Activated CD8-positive, alpha-beta memory T cell treated with anti-CD3 and anti-CD28 coated beads, Interleukin-2, amount 10 ng/mL, durations not matched to agents 7 days and 5 days (primary cell): ENCODE results near the gene SLC22A7. TPM values are rescaled to one million over a fixed set of nuclear protein-coding genes. Genes with fewer than 3 reads are reported as not detected.
"Not testable (repeated sequence)": the region's sequence is repeated elsewhere in the genome, so short reads cannot be mapped to it uniquely, and the experiment has no call there.

Source experiments
- ATAC-seq: fragments of 150-1000 bp; cut with Tn5 transposase; one replicate; pipeline ENCODE4 v1.10.0; 2021; ENCODE audit warnings: moderate library complexity
- CTCF ChIA-PET: fragments of 350-600 bp; sonication (Branson Sonifier 250); formaldehyde crosslinking; loops from one replicate; lab custom pipeline; 2021; ENCODE audit warnings: antibody characterized with exemption; lab: Charles Lee
- DNase-seq: peaks from one replicate; pipeline ENCODE4 v3.0.0-alpha.2; 2020
- H3K27ac Mint-ChIP-seq: one replicate; pipeline ENCODE4 v1.8.0; 2021; ENCODE audit warnings: mild to moderate bottlenecking, mixed read lengths
- H3K27me3 Mint-ChIP-seq: one replicate; pipeline ENCODE4 v1.8.0; 2021; ENCODE audit warnings: mixed read lengths
- H3K36me3 Mint-ChIP-seq: one replicate; pipeline ENCODE4 v1.8.0; 2021; ENCODE audit warnings: mild to moderate bottlenecking, mixed read lengths
- H3K4me1 Mint-ChIP-seq: one replicate; pipeline ENCODE4 v1.8.0; 2021; ENCODE audit warnings: mixed read lengths
- H3K4me3 Mint-ChIP-seq: one replicate; pipeline ENCODE4 v1.8.0; 2021; ENCODE audit warnings: mild to moderate bottlenecking, moderate library complexity, mixed read lengths
- H3K9me3 Mint-ChIP-seq: one replicate; pipeline ENCODE4 v1.8.0; 2022; ENCODE audit warnings: low read depth, mixed read lengths
- total RNA-seq, 2 experiments: library from RNA; stranded (reverse); gene quantifications; one replicate each; pipeline ENCODE4 v1.2.3, GENCODE V29; 2021

Gene SLC22A7
- total RNA-seq, 2 experiments from 2014 or later: not detected

GRCh38 chr6:43347444-43347843 lies 49.4 kb downstream of the SLC22A7 start:
- ATAC-seq (no peak), DNase-seq (no peak)
- H3K27me3 Mint-ChIP-seq: no peaks in the 10 kb centered on the region
- no peak overlapping the region for H3K27ac Mint-ChIP-seq
- no peaks in the 10 kb centered on the region for H3K4me1 Mint-ChIP-seq
- no peak overlapping the region for H3K4me3 Mint-ChIP-seq
- H3K9me3 Mint-ChIP-seq: no peaks in the 10 kb centered on the region
- CTCF ChIA-PET: no interaction called here
- peaks cover 9% of the 10 kb centered on the region for H3K36me3 Mint-ChIP-seq

DNA sequence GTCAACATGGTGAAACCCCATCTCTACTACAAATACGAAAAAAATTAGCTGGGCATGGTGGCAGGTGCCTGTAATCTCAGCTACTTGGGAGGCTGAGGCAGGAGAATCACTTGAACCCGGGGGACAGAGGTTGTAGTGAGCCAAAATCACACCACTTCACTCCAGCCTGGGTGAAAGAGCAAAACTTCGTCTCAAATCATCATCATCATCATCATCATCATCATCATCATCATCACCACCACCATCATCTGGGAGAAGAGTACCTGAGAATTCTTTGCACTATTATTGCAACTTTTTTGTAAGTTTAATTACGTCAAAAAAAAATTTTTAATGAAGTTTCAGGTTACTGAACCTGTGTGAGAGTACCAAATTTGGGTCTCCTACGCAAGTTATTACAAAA lies 53.9 kb downstream of the SLC22A7 start:
- DNase-seq, H3K27ac Mint-ChIP-seq, H3K4me3 Mint-ChIP-seq, ATAC-seq, H3K9me3 Mint-ChIP-seq, H3K36me3 Mint-ChIP-seq, CTCF ChIA-PET, H3K27me3 Mint-ChIP-seq, H3K4me1 Mint-ChIP-seq: not testable (repeated sequence)

Other genes with a start within 250 kb of the SLC22A7 start
- gene CUL7, start 244.4 kb upstream of the SLC22A7 start, total RNA-seq: 10 to 100 TPM; 10.4 to 12.0 TPM
- 10 to 100 TPM; 64.2 to 71.0 TPM for gene MRPL2, start 238.8 kb upstream of the SLC22A7 start, total RNA-seq
- gene KLC4, start 238.6 kb upstream of the SLC22A7 start, total RNA-seq: 10 to 100 TPM; 15.1 to 16.4 TPM
- under 1 TPM; 0.33 to 0.85 TPM for gene PTK7, start 221.9 kb upstream of the SLC22A7 start, total RNA-seq
- gene SRF, start 127.0 kb upstream of the SLC22A7 start, total RNA-seq: 10 to 100 TPM; 45.0 to 53.2 TPM
- 10 to 100 TPM; 49.9 to 71.3 TPM for gene CUL9, start 116.1 kb upstream of the SLC22A7 start, total RNA-seq
- 10 to 100 TPM; 54.0 to 60.0 TPM for gene DNPH1, start 68.8 kb upstream of the SLC22A7 start, total RNA-seq
- gene TTBK1, start 54.8 kb upstream of the SLC22A7 start, total RNA-seq: under 1 TPM; 0.20 to 0.80 TPM
- under 1 TPM; 0.50 to 0.66 TPM for gene CRIP3, start 10.6 kb downstream of the SLC22A7 start, total RNA-seq
- gene ZNF318, start 71.4 kb downstream of the SLC22A7 start, total RNA-seq: 10 to 100 TPM in 1 of 2 experiments, 1 to 10 TPM in 1; 9.7 to 12.8 TPM
- 10 to 100 TPM; 52.0 to 59.6 TPM for gene ABCC10, start 129.3 kb downstream of the SLC22A7 start, total RNA-seq
- not detected for gene DLK2, start 157.3 kb downstream of the SLC22A7 start, total RNA-seq
- gene TJAP1, start 179.3 kb downstream of the SLC22A7 start, total RNA-seq: 10 to 100 TPM; 41.1 to 41.8 TPM
- gene LRRC73, start 212.1 kb downstream of the SLC22A7 start, total RNA-seq: under 1 TPM in 1 of 2 experiments, not detected in 1; 0.09 TPM
- gene YIPF3, start 218.7 kb downstream of the SLC22A7 start, total RNA-seq: 10 to 100 TPM; 50.9 to 56.3 TPM
- gene POLR1C, start 218.8 kb downstream of the SLC22A7 start, total RNA-seq: 10 to 100 TPM; 30.8 to 48.2 TPM